HepG2 (cell line): Measurements from ENCODE around the gene STC2. TPM values are rescaled to one million over a fixed set of nuclear protein-coding genes. Genes with fewer than 3 reads are reported as not detected.

Source experiments
- ARNTL ChIP-seq: sonication (generic); formaldehyde crosslinking; IDR thresholded peaks from 2 replicates; pipeline ENCODE4 v1.4.0; 2020; ENCODE audit warnings: mild to moderate bottlenecking, missing genetic modification reagents
- CEBPG ChIP-seq: IDR thresholded peaks from 2 replicates; pipeline ENCODE4 v1.6.1; 2016
- DPF2 ChIP-seq: sonication (generic); formaldehyde crosslinking; IDR thresholded peaks from 2 replicates; pipeline ENCODE4 v1.4.0; 2020; ENCODE audit warnings: mild to moderate bottlenecking, low read depth, missing genetic modification reagents, borderline replicate concordance
- GABPB1 ChIP-seq: IDR thresholded peaks from 2 replicates; pipeline ENCODE4 v1.6.1; 2016; ENCODE audit warnings: mild to moderate bottlenecking, missing genetic modification reagents, moderate library complexity, missing compliant biosample characterization
- HNF1B ChIP-seq: sonication (generic); formaldehyde crosslinking; IDR thresholded peaks from 2 replicates; pipeline ENCODE4 v1.5.1; 2020; ENCODE audit warnings: mild to moderate bottlenecking, moderate library complexity, missing genetic modification reagents
- ISL2 ChIP-seq: sonication (generic); formaldehyde crosslinking; IDR thresholded peaks from 2 replicates; pipeline ENCODE4 v1.5.0; 2020; ENCODE audit warnings: missing genetic modification reagents
- LCORL ChIP-seq, 2 experiments: fragments of 450-650 bp in 1 of 2; sonication (generic) in 1 of 2; formaldehyde crosslinking in 1 of 2; IDR thresholded peaks; 2 replicates each; pipeline versions ENCODE4 v1.5.0 to v1.6.1; 2017 to 2020; ENCODE audit warnings: antibody characterized with exemption in 1 of 2, missing genetic modification reagents in 1 of 2
- MIER3 ChIP-seq: IDR thresholded peaks from 2 replicates; pipeline ENCODE4 v1.6.1; 2016; ENCODE audit warnings: missing compliant biosample characterization, borderline replicate concordance
- MXD1 ChIP-seq: sonication (generic); formaldehyde crosslinking; IDR thresholded peaks from 2 replicates; pipeline ENCODE4 v1.4.0; 2020; ENCODE audit warnings: mild to moderate bottlenecking, missing genetic modification reagents
- NCOR1 ChIP-seq: fragments of 200-600 bp; sonication (generic); IDR thresholded peaks from 2 replicates; pipeline ENCODE4 v1.7.0; 2017; ENCODE audit warnings: antibody characterized with exemption, low read length, borderline replicate concordance
- PHF21A ChIP-seq: sonication (generic); formaldehyde crosslinking; IDR thresholded peaks from 2 replicates; pipeline ENCODE4 v1.5.0; 2020; ENCODE audit warnings: mild to moderate bottlenecking, missing genetic modification reagents
- RARA ChIP-seq: IDR thresholded peaks from 2 replicates; pipeline ENCODE4 v1.6.1; 2016; ENCODE audit warnings: missing genetic modification reagents, missing compliant biosample characterization
- RXRB ChIP-seq: IDR thresholded peaks from 2 replicates; pipeline ENCODE4 v1.6.1; 2016; ENCODE audit warnings: borderline replicate concordance, missing genetic modification reagents, missing compliant biosample characterization
- SMAD3 ChIP-seq: sonication (generic); formaldehyde crosslinking; IDR thresholded peaks from 2 replicates; pipeline ENCODE4 v1.4.0; 2020; ENCODE audit warnings: missing genetic modification reagents
- SP1 ChIP-seq, 2 experiments: fragments of 450-650 bp in 1 of 2; sonication (generic) in 1 of 2; formaldehyde crosslinking in 1 of 2; IDR thresholded peaks; 2 replicates each; pipeline versions ENCODE4 v1.4.0 to v1.6.1; 2016 to 2020; ENCODE audit warnings: missing genetic modification reagents in 1 of 2
- SP4 ChIP-seq: sonication (generic); formaldehyde crosslinking; IDR thresholded peaks from 2 replicates; pipeline ENCODE4 v1.8.1; 2023; ENCODE audit warnings: mild to moderate bottlenecking, missing genetic modification reagents
- SPEN ChIP-seq: sonication (generic); formaldehyde crosslinking; IDR thresholded peaks from 2 replicates; pipeline ENCODE4 v1.5.1; 2020; ENCODE audit warnings: low read depth, mild to moderate bottlenecking, missing genetic modification reagents
- ZBTB20 ChIP-seq: sonication (generic); formaldehyde crosslinking; IDR thresholded peaks from 2 replicates; pipeline ENCODE4 v1.8.1; 2023; ENCODE audit warnings: missing genetic modification reagents, low read depth, mild to moderate bottlenecking, borderline replicate concordance
- ZBTB7B ChIP-seq: sonication (generic); formaldehyde crosslinking; IDR thresholded peaks from 2 replicates; pipeline ENCODE4 v1.4.0; 2020; ENCODE audit warnings: missing genetic modification reagents
- ZNF501 ChIP-seq: sonication (generic); formaldehyde crosslinking; IDR thresholded peaks from 2 replicates; pipeline ENCODE4 v1.5.1; 2020; ENCODE audit warnings: mild to moderate bottlenecking, moderate library complexity, missing genetic modification reagents
- ZNF713 ChIP-seq: sonication (generic); formaldehyde crosslinking; IDR thresholded peaks from 2 replicates; pipeline ENCODE4 v1.4.0; 2020; ENCODE audit warnings: mild to moderate bottlenecking, missing genetic modification reagents
- ZNF761 ChIP-seq: sonication (generic); formaldehyde crosslinking; conservative IDR thresholded peaks from 2 replicates; pipeline ENCODE4 v1.4.0; 2020; ENCODE audit warnings: mild to moderate bottlenecking, missing genetic modification reagents
- ZSCAN31 ChIP-seq: sonication (generic); formaldehyde crosslinking; IDR thresholded peaks from 2 replicates; pipeline ENCODE4 v1.5.0; 2020; ENCODE audit warnings: low read depth, mild to moderate bottlenecking, missing genetic modification reagents
- polyA plus RNA-seq, 8 experiments: library from polyadenylated mRNA; depleted of rRNA in 3 of 8; stranded (reverse) in 7 of 8; unstranded in 1 of 8; fragments of >200 nt; fragmentation: Illumina TruSeq in 4 of 8; extraction: Trizol in 4 of 8; gene quantifications; 2 replicates each; pipeline versions ENCODE4 v1.2.1 to v1.2.3, GENCODE V29; 2011 to 2016; ENCODE audit warnings: low read depth in 4 of 8, missing spikeins in 1 of 8, mixed read lengths in 1 of 8; ENCODE audit not compliant: insufficient read depth in 1 of 8
- total RNA-seq, 5 experiments: library from RNA; depleted of rRNA; stranded (reverse); fragments of >200 nt; fragmentation: Illumina TruSeq; extraction: Trizol; gene quantifications; 2 replicates each; pipeline ENCODE4 v1.2.3, GENCODE V29; 2016; ENCODE audit warnings: low read depth in 1 of 5
- TF ChIP-seq, protein P1 (sequence below): sonication (generic); formaldehyde crosslinking; IDR thresholded peaks from 2 replicates; pipeline ENCODE4 v1.8.0; 2022; ENCODE audit warnings: missing genetic modification reagents, mild to moderate bottlenecking, borderline replicate concordance
- TF ChIP-seq, protein P2 (sequence below): IDR thresholded peaks from 2 replicates; pipeline ENCODE4 v1.6.1; 2012; ENCODE audit warnings: inconsistent platforms

The STC2 gene
- total and polyA plus RNA-seq, 2 of the 13 experiments (the other 11 are each of a cell fraction or from before 2014, with no cell fraction given), result 27.1 to 69.2 TPM

GRCh38 chr5:173301695-173302545, 26.3 kb downstream of the STC2 start (continued):
- TF ChIP-seq ZNF501 (peak; percentile 22; the same call in 1 of the 2 replicates), NCOR1 (peak; percentile 82), MXD1 (CRISPR knock-in tag) (no peak), SP4 (CRISPR knock-in tag) (peak; percentile 63), SPEN (CRISPR knock-in tag) (peak; percentile 65; the same call in 1 of the 2 replicates), ZSCAN31 (no peak), CEBPG (CRISPR knock-in tag) (peak; percentile 40), ARNTL (CRISPR knock-in tag) (0 out of 2 replicates have a peak, but pooled peaks have one; percentile 22), MIER3 (no peak), GABPB1 (CRISPR knock-in tag) (peak; percentile 2; the same call in 1 of the 2 replicates), ISL2 (CRISPR knock-in tag) (0 out of 2 replicates have a peak, but pooled peaks have one; percentile 11), DPF2 (CRISPR knock-in tag) (peak; percentile 35; the same call in 1 of the 2 replicates), LCORL (IDR thresholded peaks at IDR 0.05) (no peak), LCORL (CRISPR knock-in tag; IDR thresholded peaks at IDR 0.05) (peak; percentile 76; the same call in 1 of the 2 replicates), HNF1B (CRISPR knock-in tag) (0 out of 2 replicates have a peak, but pooled peaks have one; percentile 46), SP1 (IDR thresholded peaks at IDR 0.05) (no peak), SP1 (CRISPR knock-in tag; IDR thresholded peaks at IDR 0.05) (no peak), ZBTB20 (CRISPR knock-in tag) (no peak), SMAD3 (no peak), RARA (peak; percentile 96), PHF21A (CRISPR knock-in tag) (peak; percentile 65), ZNF761 (no peak), RXRB (CRISPR knock-in tag) (peak; percentile 60; the same call in 1 of the 2 replicates), ZNF713 (CRISPR knock-in tag) (no peak), ZBTB7B (CRISPR knock-in tag) (peak; percentile 57; the same call in 1 of the 2 replicates)
- TF ChIP-seq, protein P1, sequence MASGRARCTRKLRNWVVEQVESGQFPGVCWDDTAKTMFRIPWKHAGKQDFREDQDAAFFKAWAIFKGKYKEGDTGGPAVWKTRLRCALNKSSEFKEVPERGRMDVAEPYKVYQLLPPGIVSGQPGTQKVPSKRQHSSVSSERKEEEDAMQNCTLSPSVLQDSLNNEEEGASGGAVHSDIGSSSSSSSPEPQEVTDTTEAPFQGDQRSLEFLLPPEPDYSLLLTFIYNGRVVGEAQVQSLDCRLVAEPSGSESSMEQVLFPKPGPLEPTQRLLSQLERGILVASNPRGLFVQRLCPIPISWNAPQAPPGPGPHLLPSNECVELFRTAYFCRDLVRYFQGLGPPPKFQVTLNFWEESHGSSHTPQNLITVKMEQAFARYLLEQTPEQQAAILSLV (CRISPR knock-in tag), result no peak
- TF ChIP-seq, protein P2, sequence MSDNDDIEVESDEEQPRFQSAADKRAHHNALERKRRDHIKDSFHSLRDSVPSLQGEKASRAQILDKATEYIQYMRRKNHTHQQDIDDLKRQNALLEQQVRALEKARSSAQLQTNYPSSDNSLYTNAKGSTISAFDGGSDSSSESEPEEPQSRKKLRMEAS, result peak; percentile 61
